IMR-90 (cell line): ENCODE data around the gene POLR3GL. TPM values are rescaled to one million over a fixed set of nuclear protein-coding genes. Genes with fewer than 3 reads are reported as not detected.

Experiments used
- ATAC-seq: fragments of 200-7000 bp; cut with Tn5 transposase; 2 replicates; pipeline ENCODE4 v1.9.1; 2020; ENCODE audit warnings: low read depth, mild to moderate bottlenecking, moderate library complexity
- BruUV-seq: library from RNA; stranded (reverse); fragments of 400-500 nt; replicated peaks from 2 replicates; lab custom pipeline; 2021; lab: Mats Ljungman, UMichigan
- CTCF ChIA-PET: fragments of 300-600 bp; formaldehyde crosslinking; extraction: SDS; loops from one replicate; lab custom pipeline; 2021; ENCODE audit warnings: antibody characterized with exemption; lab: Yijun Ruan, JAX
- POLR2A ChIA-PET: fragments of 300-600 bp; sonication (Branson Sonifier 250); formaldehyde crosslinking; loops from one replicate; lab custom pipeline; 2022; ENCODE audit warnings: antibody characterized with exemption; ENCODE audit not compliant: unreplicated experiment; lab: Charles Lee
- DNase-seq: peaks from one replicate; pipeline ENCODE4 v3.0.0; 2013
- H2AFZ ChIP-seq: replicated peaks from 2 replicates; pipeline ENCODE3; 2013; ENCODE audit warnings: low read length, mild to moderate bottlenecking; ENCODE audit not compliant: poor library complexity
- H2AK5ac ChIP-seq: 2 replicates; pipeline ENCODE4 v1.6.1; 2013; ENCODE audit warnings: low read depth, low read length, inconsistent platforms
- H2AK9ac ChIP-seq: replicated peaks from 2 replicates; pipeline ENCODE3; 2013; ENCODE audit warnings: mild to moderate bottlenecking, low read depth, low read length, moderate library complexity; ENCODE audit not compliant: poor library complexity
- H2BK120ac ChIP-seq: 2 replicates; pipeline ENCODE4 v1.6.1; 2013; ENCODE audit warnings: low read depth, low read length, inconsistent platforms
- H2BK15ac ChIP-seq: 3 replicates; pipeline ENCODE4 v1.6.1; 2013; ENCODE audit warnings: low read depth, low read length, inconsistent platforms
- H2BK20ac ChIP-seq: 2 replicates; pipeline ENCODE4 v1.6.1; 2013; ENCODE audit warnings: low read depth, mild to moderate bottlenecking, inconsistent platforms, low read length, moderate library complexity
- H2BK5ac ChIP-seq: 2 replicates; pipeline ENCODE4 v1.6.1; 2013; ENCODE audit warnings: mild to moderate bottlenecking, low read depth, low read length, inconsistent platforms; ENCODE audit not compliant: poor library complexity, severe bottlenecking
- H3K14ac ChIP-seq: replicated peaks from 2 replicates; pipeline ENCODE4 v1.6.1; 2013; ENCODE audit warnings: low read depth, low read length, inconsistent platforms
- H3K18ac ChIP-seq: 2 replicates; pipeline ENCODE4 v1.6.1; 2013; ENCODE audit warnings: low read depth, low read length, control low read depth
- H3K23ac ChIP-seq: 2 replicates; pipeline ENCODE4 v1.6.1; 2013; ENCODE audit warnings: low read depth, low read length, inconsistent platforms
- H3K27ac ChIP-seq: 2 replicates; pipeline ENCODE4 v1.5.1; 2013; ENCODE audit warnings: mild to moderate bottlenecking, control low read depth, low read length; ENCODE audit not compliant: insufficient read depth
- H3K27me3 ChIP-seq: 2 replicates; pipeline ENCODE4 v1.6.1; 2013; ENCODE audit warnings: low read length; ENCODE audit not compliant: control insufficient read depth, insufficient read depth
- H3K36me3 ChIP-seq: 2 replicates; pipeline ENCODE4 v1.6.1; 2013; ENCODE audit warnings: low read length, mixed read lengths; ENCODE audit not compliant: control insufficient read depth, insufficient read depth
- H3K4ac ChIP-seq: 2 replicates; pipeline ENCODE4 v1.6.1; 2013; ENCODE audit warnings: low read depth, low read length, inconsistent platforms
- H3K4me1 ChIP-seq: 2 replicates; pipeline ENCODE4 v1.6.1; 2013; ENCODE audit warnings: low read length, mixed read lengths; ENCODE audit not compliant: control insufficient read depth, insufficient read depth
- H3K4me2 ChIP-seq: 2 replicates; pipeline ENCODE4 v1.6.1; 2013; ENCODE audit warnings: low read depth, mild to moderate bottlenecking, control low read depth, low read length, moderate library complexity
- H3K4me3 ChIP-seq: 2 replicates; pipeline ENCODE4 v1.5.1; 2013; ENCODE audit warnings: low read depth, mild to moderate bottlenecking, control low read depth, low read length, moderate library complexity; ENCODE audit not compliant: insufficient read depth
- H3K56ac ChIP-seq: 2 replicates; pipeline ENCODE4 v1.6.1; 2013; ENCODE audit warnings: low read length, inconsistent platforms; ENCODE audit not compliant: insufficient read depth; ENCODE audit errors: extremely low read depth
- H3K79me1 ChIP-seq, 2 experiments: 2 replicates each; pipeline ENCODE4 v1.6.1; 2013; ENCODE audit warnings: low read length in 2 of 2, inconsistent platforms in 1 of 2, low read depth in 1 of 2
- H3K9ac ChIP-seq: 2 replicates; pipeline ENCODE4 v1.6.1; 2013; ENCODE audit warnings: low read depth, low read length, control low read depth
- H3K9me1 ChIP-seq: 2 replicates; pipeline ENCODE4 v1.6.1; 2013; ENCODE audit warnings: low read length, inconsistent platforms; ENCODE audit not compliant: insufficient read depth
- H3K9me3 ChIP-seq: 2 replicates; pipeline ENCODE4 v1.6.1; 2013; ENCODE audit warnings: low read length; ENCODE audit not compliant: control insufficient read depth, insufficient read depth
- H4K20me1 ChIP-seq: 2 replicates; pipeline ENCODE4 v1.6.1; 2013; ENCODE audit warnings: low read length, inconsistent platforms; ENCODE audit not compliant: insufficient read depth
- H4K5ac ChIP-seq: 2 replicates; pipeline ENCODE4 v1.6.1; 2013; ENCODE audit warnings: mild to moderate bottlenecking, low read depth, low read length, control low read depth
- H4K8ac ChIP-seq, 2 experiments: 2 replicates each; pipeline ENCODE4 v1.6.1; 2013; ENCODE audit warnings: low read depth in 2 of 2, low read length in 2 of 2, control low read depth in 1 of 2, inconsistent platforms in 1 of 2
- H4K91ac ChIP-seq: 2 replicates; pipeline ENCODE4 v1.6.1; 2013; ENCODE audit warnings: low read depth, low read length, inconsistent platforms; ENCODE audit not compliant: insufficient read depth
- CEBPB ChIP-seq: IDR thresholded peaks from 2 replicates; pipeline ENCODE4 v1.6.1; 2012; ENCODE audit warnings: low read depth, low read length, improper control_type of control experiment
- CHD1 ChIP-seq: IDR thresholded peaks from 2 replicates; pipeline ENCODE4 v1.6.1; 2012; ENCODE audit warnings: low read depth, low read length, improper control_type of control experiment
- CTCF ChIP-seq: conservative IDR thresholded peaks from 2 replicates; pipeline ENCODE4 v1.5.1; 2012; ENCODE audit warnings: mild to moderate bottlenecking, low read depth, low read length, improper control_type of control experiment
- MAFK ChIP-seq: IDR thresholded peaks from 2 replicates; pipeline ENCODE4 v1.6.1; 2012; ENCODE audit warnings: low read depth, low read length, improper control_type of control experiment
- MXI1 ChIP-seq: IDR thresholded peaks from 2 replicates; pipeline ENCODE4 v1.6.1; 2012; ENCODE audit warnings: low read depth, mild to moderate bottlenecking, low read length, moderate library complexity, borderline replicate concordance
- RCOR1 ChIP-seq: IDR thresholded peaks from 2 replicates; pipeline ENCODE4 v1.6.1; 2012; ENCODE audit warnings: mild to moderate bottlenecking, low read length, improper control_type of control experiment; ENCODE audit not compliant: insufficient replicate concordance
- RFX5 ChIP-seq: IDR thresholded peaks from 2 replicates; pipeline ENCODE4 v1.8.0; 2012; ENCODE audit warnings: low read depth, mild to moderate bottlenecking, low read length, moderate library complexity
- USF2 ChIP-seq: fragments of 150-350 bp; IDR thresholded peaks from 2 replicates; pipeline ENCODE4 v1.6.1; 2017; ENCODE audit warnings: mild to moderate bottlenecking, antibody characterized with exemption, low read length, low read depth
- WGBS, 2 experiments: methylation state at CpG; one replicate each; pipeline versions ENCODE4 v1.1.5 to v1.1.7; 2013; ENCODE audit warnings: missing lambda C conversion rate in 2 of 2; ENCODE audit not compliant: insufficient read length in 1 of 2; ENCODE audit errors: extremely low coverage in 2 of 2; 5-methylcytosine and 5-hydroxymethylcytosine counted together
- dilution Hi-C: fragments of 300-500 bp; cut with HindIII; formaldehyde crosslinking; loops from one replicate; pipeline ENCODE4 v1.14.3; 2018; ENCODE audit warnings: low sequenced_read_pairs; ENCODE audit not compliant: unreplicated experiment
- in situ Hi-C: fragments of 300-500 bp; cut with MboI; formaldehyde crosslinking; loops from 3 replicates; pipeline ENCODE4 v1.14.3; 2019; ENCODE audit warnings: low sequenced_read_pairs, inconsistent platforms, mixed read lengths
- intact Hi-C: fragments of 100-400 bp; cut with micrococcal nuclease; formaldehyde crosslinking; loops from 2 replicates; pipeline ENCODE4 v1.10.0; 2022
- polyA plus RNA-seq, 3 experiments: library from polyadenylated mRNA; depleted of rRNA; stranded (reverse); fragments of >200 nt; gene quantifications; 2 replicates each; pipeline ENCODE4 v1.2.3, GENCODE V29; 2012; ENCODE audit warnings: low replicate concordance in 1 of 3
- total RNA-seq: library from RNA; depleted of rRNA; stranded (reverse); fragments of >200 nt; gene quantifications from 2 replicates; pipeline ENCODE4 v1.2.3, GENCODE V29; 2012

POLR3GL gene
- total and polyA plus RNA-seq, 2 of the 4 experiments (the other 2 are of a cell fraction): 7.9 to 16.3 TPM

GRCh38 chr1:146021050-146021445, 56.6 kb downstream of the POLR3GL start:
- no TSS peak for BruUV-seq
- peaks cover 54% of the 10 kb centered on the region for H3K27me3 ChIP-seq
- whole genome bisulfite sequencing, 2 experiments: no CpG with 5 or more reads among the region's 1 CpG
- H3K9me3 ChIP-seq: no peaks in the 10 kb centered on the region
- in situ Hi-C loops (no loop called here), dilution Hi-C loops (no loop called here), intact Hi-C loops (no loop called here)
- no peak overlapping the region for H3K18ac ChIP-seq
- no peaks in the 10 kb centered on the region for H3K79me1 ChIP-seq
- H2BK5ac ChIP-seq: no peak overlapping the region
- H4K91ac ChIP-seq: no peak overlapping the region
- ChIA-PET POLR2A (no interaction called here), CTCF (interaction anchor here (2.0 kb wide), 1 partner anchor 11 kb away, joined by 9 read pairs; no protein-coding TSS in a partner anchor)
- no peaks in the 10 kb centered on the region for H3K36me3 ChIP-seq
- H3K14ac ChIP-seq: no peak overlapping the region
- no peaks in the 10 kb centered on the region for H3K9me1 ChIP-seq
- H3K9ac ChIP-seq: no peak overlapping the region
- H2AK5ac ChIP-seq: no peak overlapping the region
- no peak overlapping the region for H2BK120ac ChIP-seq
- H3K23ac ChIP-seq: no peak overlapping the region
- no peak overlapping the region for H3K4me3 ChIP-seq
- no peaks in the 10 kb centered on the region for H4K20me1 ChIP-seq
- H3K27ac ChIP-seq: no peak overlapping the region
- no peak for DNase-seq
- no peak overlapping the region for H2AFZ ChIP-seq
- H3K4ac ChIP-seq: no peak overlapping the region
- H2BK20ac ChIP-seq: no peak overlapping the region
- H4K8ac ChIP-seq: no peak overlapping the region
- H3K56ac ChIP-seq: no peak overlapping the region
- H3K4me2 ChIP-seq: no peak overlapping the region
- TF ChIP-seq USF2 (no peak), CTCF (no peak), CHD1 (no peak), RCOR1 (no peak), MAFK (no peak), CEBPB (no peak), RFX5 (no peak), MXI1 (no peak)
- no peak for ATAC-seq
- no peak overlapping the region for H2BK15ac ChIP-seq
- H3K4me1 ChIP-seq: no peaks in the 10 kb centered on the region
- H4K5ac ChIP-seq: no peak overlapping the region
- no peak overlapping the region for H2AK9ac ChIP-seq
